Left lung (tissue), 10 donors: Measurements from ENCODE around the gene DMPK. TPM values are rescaled to one million over a fixed set of nuclear protein-coding genes. Genes with fewer than 3 reads are reported as not detected.

Experiments used
- ATAC-seq: fragments of 200-7000 bp; cut with Tn5 transposase; one replicate; pipeline ENCODE4 v1.9.1; 2020; ENCODE audit warnings: moderate library complexity
- DNase-seq, 4 donors: peaks; one replicate each; pipeline ENCODE4 v3.0.0-alpha.2; 2013 to 2020
- H3K27ac ChIP-seq, 2 donors: fragments of 200-600 bp; sonication (generic) in 1 of 2; one replicate each; pipeline versions ENCODE4 v1.5.0 to v1.8.0; 2020 to 2021
- H3K27me3 ChIP-seq, 2 donors: fragments of 200-600 bp; sonication (generic) in 1 of 2; one replicate each; pipeline versions ENCODE4 v1.5.0 to v1.8.0; 2020 to 2021
- H3K36me3 ChIP-seq, 2 donors: fragments of 200-600 bp; sonication (generic) in 1 of 2; one replicate each; pipeline versions ENCODE4 v1.5.0 to v1.8.0; 2020 to 2021
- H3K4me1 ChIP-seq, 2 donors: fragments of 200-600 bp; one replicate each; pipeline ENCODE4 v1.8.0; 2021
- H3K4me3 ChIP-seq, 2 donors: fragments of 200-600 bp; sonication (generic) in 1 of 2; one replicate each; pipeline versions ENCODE4 v1.5.0 to v1.8.0; 2020 to 2021; ENCODE audit warnings: mild to moderate bottlenecking in 1 of 2
- H3K9me3 ChIP-seq, 2 donors: fragments of 200-600 bp; sonication (generic) in 1 of 2; one replicate each; pipeline versions ENCODE4 v1.5.0 to v1.8.0; 2020 to 2021
- CTCF ChIP-seq, 2 donors: fragments of 200-600 bp; sonication (generic) in 1 of 2; IDR thresholded peaks; one replicate each; pipeline versions ENCODE4 v1.5.0 to v1.8.0; 2021; ENCODE audit warnings: antibody characterized with exemption in 2 of 2
- intact Hi-C, 2 donors: fragments of 100-400 bp; cut with DNase I; formaldehyde crosslinking; loops; one replicate each; pipeline versions ENCODE4 v1.11.2 to v1.14.2; 2022
- polyA plus RNA-seq, 6 donors: library from polyadenylated mRNA; unstranded; fragments of 120-200 nt; gene quantifications; one replicate each; pipeline ENCODE4 v1.2.1, GENCODE V29; 2013; ENCODE audit not compliant: insufficient read length in 6 of 6
- total RNA-seq, 2 donors: library from RNA; stranded (reverse); fragmentation: NEBNext Ultra II Directional; extraction: Animal tissue kit (Norgen Biotek cat#: 25700); gene quantifications; one replicate each; pipeline ENCODE4 v1.2.1, GENCODE V29; 2021
- donor health status: DM: no; HTN: yes; CAD: no.
- donor health status: DM: no; HTN: no; CAD: no.

DMPK gene
- total and polyA plus RNA-seq, 8 donors = 44.6 to 81.7 (median 58.6) TPM

- Histone ChIP-seq H3K27me3 (peaks cover 0 to 92% of the 10 kb centered on the region in 2 donors), H3K4me1 (peaks cover 11 to 42% of the 10 kb centered on the region in 2 donors), H3K27ac (no peak overlapping the region), H3K4me3 (peak overlapping the region in 1 of 2 donors; percentile 7), H3K9me3 (no peaks in the 10 kb centered on the region), H3K36me3 (peaks cover 0 to 25% of the 10 kb centered on the region in 2 donors)
- ATAC-seq = peak; percentile 89
- DNase-seq = peak in 3 of 4 donors; percentile 73 to 92 (median 81)
- intact Hi-C loops = no loop called here
- TF ChIP-seq CTCF (IDR thresholded peaks at IDR 0.05) = peak; percentile 54 to 63
These were observed 2.8 kb downstream of the DMPK start for GRCh38 chr19:45779231-45780145.

- intact Hi-C loops = no loop called here
- ATAC-seq = no peak
- no peak overlapping the region for H3K4me3 ChIP-seq
- TF ChIP-seq CTCF (IDR thresholded peaks at IDR 0.05) = no peak
- no peaks in the 10 kb centered on the region for H3K9me3 ChIP-seq
- H3K27ac ChIP-seq = no peak overlapping the region
- peak in 1 of 4 donors; percentile 63 for DNase-seq
- peaks cover 8 to 37% of the 10 kb centered on the region in 2 donors for H3K4me1 ChIP-seq
- H3K27me3 ChIP-seq = peaks cover 0 to 92% of the 10 kb centered on the region in 2 donors
- H3K36me3 ChIP-seq = peaks cover 0 to 29% of the 10 kb centered on the region in 2 donors
These were observed 4.2 kb downstream of the DMPK start for GRCh38 chr19:45778010-45778661.

GRCh38 chr19:45777395-45777961 is 4.8 kb downstream of the DMPK start:
- TF ChIP-seq CTCF (IDR thresholded peaks at IDR 0.05) = no peak
- Histone ChIP-seq H3K36me3 (peaks cover 0 to 35% of the 10 kb centered on the region in 2 donors), H3K4me3 (no peak overlapping the region), H3K27me3 (peaks cover 0 to 92% of the 10 kb centered on the region in 2 donors), H3K4me1 (peaks cover 8 to 37% of the 10 kb centered on the region in 2 donors), H3K27ac (no peak overlapping the region), H3K9me3 (no peaks in the 10 kb centered on the region)
- intact Hi-C loops = no loop called here
- ATAC-seq (no peak), DNase-seq (peak in 1 of 4 donors; percentile 72)

- H3K36me3 ChIP-seq = peaks cover 0 to 35% of the 10 kb centered on the region in 2 donors
These were observed 7.5 kb downstream of the DMPK start for GRCh38 chr19:45774765-45775164.

More at GRCh38 chr19:45774765-45775164, 7.5 kb downstream of the DMPK start:
- intact Hi-C loops = no loop called here
- Histone ChIP-seq H3K4me1 (peaks cover 3 to 27% of the 10 kb centered on the region in 2 donors), H3K27ac (no peak overlapping the region), H3K27me3 (peaks cover 0 to 92% of the 10 kb centered on the region in 2 donors), H3K9me3 (no peaks in the 10 kb centered on the region), H3K4me3 (no peak overlapping the region)
- DNase-seq (peak in 1 of 4 donors; percentile 41), ATAC-seq (no peak)
- no peak for TF ChIP-seq CTCF (IDR thresholded peaks at IDR 0.05)
